Measurements from ENCODE around the gene LBHD2. TPM values are rescaled to one million over a fixed set of nuclear protein-coding genes. Genes with fewer than 3 reads are reported as not detected.

LBHD2 gene
- total RNA-seq, 4 donors from 2014 or later = not detected

- no peaks in the 10 kb centered on the region for H3K36me3 ChIP-seq
- no peaks in the 10 kb centered on the region for H3K9me3 ChIP-seq
- DNase-seq = no peak
- no peak overlapping the region for H3K27ac ChIP-seq
- WGBS, 2 donors = 43 to 53% methylated on average over 8 of the region's 9 CpGs
- peaks cover 4% of the 10 kb centered on the region for H3K27me3 ChIP-seq
- H3K4me3 ChIP-seq (replicated peaks in 1 of 3) = no peak overlapping the region
- intact Hi-C loops (cut with DNase I) = loop anchor here (5.0 kb wide), 1 partner anchor 34 kb away; no protein-coding TSS in a partner anchor
- TF ChIP-seq CTCF (IDR thresholded peaks at IDR 0.05) (no peak), POLR2A (IDR thresholded peaks at IDR 0.05) (no peak)
- H3K4me1 ChIP-seq = peaks cover 0 to 45% of the 10 kb centered on the region in 2 donors
These were observed 24.8 kb downstream of the LBHD2 start for GRCh38 chr14:103108749-103109207.

- peak in 1 of 2 donors; percentile 58 for DNase-seq
- TF ChIP-seq POLR2A (IDR thresholded peaks at IDR 0.05) (no peak), CTCF (IDR thresholded peaks at IDR 0.05) (no peak)
- no peak overlapping the region for H3K4me3 ChIP-seq (replicated peaks in 1 of 3)
- intact Hi-C loops (cut with DNase I) = loop anchor here (5.0 kb wide), 1 partner anchor 33 kb away; no protein-coding TSS in a partner anchor
- H3K4me1 ChIP-seq = peaks cover 0 to 35% of the 10 kb centered on the region in 2 donors
- H3K36me3 ChIP-seq = no peaks in the 10 kb centered on the region
- no peaks in the 10 kb centered on the region for H3K9me3 ChIP-seq
- H3K27me3 ChIP-seq = no peaks in the 10 kb centered on the region
- WGBS, 2 donors = 26 to 41% methylated on average over 8 to 11 of the region's 32 CpGs
- H3K27ac ChIP-seq = no peak overlapping the region
These were observed 25.8 kb downstream of the LBHD2 start for GRCh38 chr14:103109535-103110441.

- Histone ChIP-seq H3K36me3 (no peaks in the 10 kb centered on the region), H3K9me3 (no peaks in the 10 kb centered on the region), H3K27me3 (no peaks in the 10 kb centered on the region), H3K4me1 (peaks cover 0 to 30% of the 10 kb centered on the region in 2 donors), H3K4me3 (replicated peaks in 1 of 3) (no peak overlapping the region), H3K27ac (no peak overlapping the region)
- DNase-seq = peak in 1 of 2 donors; percentile 29
- 75 to 86% methylated on average over 11 to 14 of the region's 14 CpGs for WGBS, 2 donors
- intact Hi-C loops (cut with DNase I) = no loop called here
- TF ChIP-seq POLR2A (IDR thresholded peaks at IDR 0.05) = no peak
- TF ChIP-seq CTCF (IDR thresholded peaks at IDR 0.05) = no peak
These were observed 26.7 kb downstream of the LBHD2 start for GRCh38 chr14:103110681-103111231.

GRCh38 chr14:103111232-103111868 is 27.3 kb downstream of the LBHD2 start:
- intact Hi-C loops (cut with DNase I) = no loop called here
- Histone ChIP-seq H3K27ac (no peak overlapping the region), H3K4me3 (replicated peaks in 1 of 3) (no peak overlapping the region), H3K4me1 (peaks cover 0 to 30% of the 10 kb centered on the region in 2 donors), H3K27me3 (no peaks in the 10 kb centered on the region), H3K36me3 (no peaks in the 10 kb centered on the region), H3K9me3 (no peaks in the 10 kb centered on the region)
- TF ChIP-seq POLR2A (IDR thresholded peaks at IDR 0.05) (no peak), CTCF (IDR thresholded peaks at IDR 0.05) (no peak)
- no peak for DNase-seq
- 85 to 87% methylated on average over 6 of the region's 6 CpGs for WGBS, 2 donors

All from thyroid gland (tissue), 4 donors.